Retinal pigment epithelial cell (primary cell): ENCODE data around the gene NETO1.

Source experiments
- DNase-seq: peaks from one replicate; pipeline ENCODE4 v3.0.0-alpha.2; 2010; ENCODE audit warnings: low read depth
- H3K4me3 ChIP-seq: 2 replicates; pipeline ENCODE4 v1.5.1; 2011; ENCODE audit warnings: mild to moderate bottlenecking, low read length, control low read depth, moderate library complexity
- TF ChIP-seq, protein P1 (sequence below): conservative IDR thresholded peaks from 2 replicates; pipeline ENCODE4 v1.5.1; 2011; ENCODE audit warnings: low read depth, low read length, control low read depth, inconsistent platforms

NETO1 gene

DNA sequence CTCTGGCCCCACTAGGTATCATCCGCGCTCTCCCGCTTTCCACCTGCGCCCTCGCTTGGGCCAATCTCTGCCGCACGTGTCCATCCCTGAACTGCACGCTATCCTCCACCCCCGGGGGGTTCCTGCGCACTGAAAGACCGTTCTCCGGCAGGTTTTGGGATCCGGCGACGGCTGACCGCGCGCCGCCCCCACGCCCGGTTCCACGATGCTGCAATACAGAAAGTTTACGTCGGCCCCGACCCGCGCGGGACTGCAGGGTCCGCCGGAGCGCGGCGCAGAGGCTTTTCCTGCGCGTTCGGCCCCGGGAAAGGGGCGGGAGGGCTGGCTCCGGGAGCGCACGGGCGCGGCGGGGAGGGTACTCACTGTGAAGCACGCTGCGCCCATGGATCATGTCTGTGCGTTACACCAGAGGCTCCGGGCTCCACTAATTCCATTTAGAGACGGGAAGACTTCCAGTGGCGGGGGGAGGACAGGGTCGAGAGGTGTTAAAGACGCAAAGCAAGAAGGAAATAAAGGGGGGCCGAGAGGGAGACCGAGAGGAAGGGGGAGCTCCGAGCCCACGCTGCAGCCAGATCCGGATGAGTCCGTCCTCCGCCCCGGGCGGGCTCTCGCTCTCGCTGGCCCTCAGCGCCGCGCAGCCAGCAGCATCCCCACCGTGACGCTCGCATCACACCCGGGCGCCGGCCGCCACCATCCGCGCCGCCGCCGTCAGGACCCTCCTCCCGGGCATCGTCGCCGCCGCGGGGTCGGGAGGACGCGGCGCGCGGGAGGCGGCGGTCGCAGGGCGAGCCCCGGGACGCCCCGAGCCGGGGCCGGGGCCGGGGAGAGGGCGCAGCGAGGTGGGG, 664 bp downstream of the NETO1 start:
- TF ChIP-seq, protein P1, sequence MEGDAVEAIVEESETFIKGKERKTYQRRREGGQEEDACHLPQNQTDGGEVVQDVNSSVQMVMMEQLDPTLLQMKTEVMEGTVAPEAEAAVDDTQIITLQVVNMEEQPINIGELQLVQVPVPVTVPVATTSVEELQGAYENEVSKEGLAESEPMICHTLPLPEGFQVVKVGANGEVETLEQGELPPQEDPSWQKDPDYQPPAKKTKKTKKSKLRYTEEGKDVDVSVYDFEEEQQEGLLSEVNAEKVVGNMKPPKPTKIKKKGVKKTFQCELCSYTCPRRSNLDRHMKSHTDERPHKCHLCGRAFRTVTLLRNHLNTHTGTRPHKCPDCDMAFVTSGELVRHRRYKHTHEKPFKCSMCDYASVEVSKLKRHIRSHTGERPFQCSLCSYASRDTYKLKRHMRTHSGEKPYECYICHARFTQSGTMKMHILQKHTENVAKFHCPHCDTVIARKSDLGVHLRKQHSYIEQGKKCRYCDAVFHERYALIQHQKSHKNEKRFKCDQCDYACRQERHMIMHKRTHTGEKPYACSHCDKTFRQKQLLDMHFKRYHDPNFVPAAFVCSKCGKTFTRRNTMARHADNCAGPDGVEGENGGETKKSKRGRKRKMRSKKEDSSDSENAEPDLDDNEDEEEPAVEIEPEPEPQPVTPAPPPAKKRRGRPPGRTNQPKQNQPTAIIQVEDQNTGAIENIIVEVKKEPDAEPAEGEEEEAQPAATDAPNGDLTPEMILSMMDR: no peak
- DNase-seq: no peak
- H3K4me3 ChIP-seq: peak overlapping the region; percentile 47

DNA sequence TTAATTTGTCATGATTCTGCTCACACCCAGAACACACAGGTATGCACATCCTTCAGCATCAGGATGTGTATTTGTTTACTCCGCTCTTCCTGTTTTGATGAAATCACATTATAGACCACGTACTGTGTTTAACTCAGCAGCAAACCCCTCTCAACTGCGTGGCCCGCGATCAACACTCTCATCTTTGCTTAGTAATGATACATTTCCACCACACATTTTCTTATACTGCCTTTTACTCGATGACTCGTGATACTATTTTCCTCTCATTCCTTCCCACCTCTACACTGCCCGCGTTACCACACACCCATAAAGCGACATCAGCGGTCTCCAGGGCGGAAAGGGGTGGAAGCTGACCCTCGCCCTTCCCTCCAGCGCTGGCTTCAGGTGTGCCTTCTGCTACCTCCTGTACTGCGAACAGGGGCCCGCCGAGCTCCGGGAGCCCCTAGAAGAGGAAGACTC, 1.3 kb downstream of the NETO1 start:
- TF ChIP-seq, protein P1: no peak
- DNase-seq: no peak
- peak overlapping the region; percentile 47 for H3K4me3 ChIP-seq

DNA sequence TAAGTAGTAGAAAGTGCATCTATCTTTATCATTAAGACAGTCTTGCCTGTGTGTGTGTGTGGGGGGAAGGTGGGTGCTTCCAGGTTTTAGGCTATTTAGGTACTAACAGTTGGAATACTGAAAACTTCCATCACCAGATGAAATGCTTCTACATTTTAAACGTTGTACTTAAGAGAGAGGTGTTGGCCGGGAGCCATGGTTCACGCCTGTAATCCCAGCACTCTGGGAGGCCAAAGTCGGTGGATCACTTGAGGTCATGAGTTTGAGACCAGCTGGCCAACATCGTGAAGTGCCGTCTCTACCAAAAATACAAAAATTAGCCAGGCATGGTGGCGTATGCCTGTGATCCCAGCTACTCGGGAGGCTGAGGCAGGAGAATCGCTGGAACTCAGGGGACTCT, 4.0 kb downstream of the NETO1 start:
- no peak for DNase-seq
- no peak overlapping the region for H3K4me3 ChIP-seq
- TF ChIP-seq, protein P1: no peak

DNA sequence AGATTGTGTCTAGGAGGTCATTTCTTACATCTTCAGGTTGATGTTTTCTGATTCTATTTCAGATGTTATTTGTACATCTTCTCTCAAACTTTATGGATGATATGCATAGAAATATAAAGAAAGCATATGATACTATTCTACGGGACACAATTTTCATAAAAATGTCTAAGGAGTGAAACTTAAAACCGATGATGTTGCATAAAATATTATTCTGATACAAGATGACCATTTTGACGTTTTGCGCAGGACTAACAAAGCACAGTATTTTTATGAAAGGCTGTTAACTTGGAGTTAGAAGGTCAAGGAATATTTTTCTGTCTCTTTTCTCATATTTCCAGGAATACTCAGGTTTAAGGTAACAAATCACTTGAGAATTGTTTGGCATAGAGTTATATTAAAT, 8.7 kb downstream of the NETO1 start:
- TF ChIP-seq, protein P1: no peak
- H3K4me3 ChIP-seq: no peak overlapping the region
- DNase-seq: no peak

DNA sequence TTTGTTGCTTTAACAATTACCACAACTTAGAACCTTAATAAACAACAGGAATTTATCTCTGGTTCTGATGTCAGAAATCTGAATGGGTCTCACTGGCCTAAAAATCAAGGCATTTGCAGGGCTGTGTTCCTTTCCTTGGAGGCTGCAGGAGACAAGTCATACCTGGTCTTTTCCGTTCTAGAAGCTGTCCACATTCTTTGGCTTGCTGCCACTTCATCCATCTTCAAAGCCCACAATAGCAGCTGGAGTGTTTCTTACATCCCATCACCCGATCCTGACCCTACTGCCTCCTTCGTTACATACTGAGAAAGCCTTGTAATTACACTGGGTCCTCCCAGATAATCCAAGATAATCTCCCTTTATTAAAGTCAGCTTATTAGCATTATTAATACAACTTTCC, 18.1 kb downstream of the NETO1 start:
- TF ChIP-seq, protein P1: no peak
- no peak for DNase-seq
- no peak overlapping the region for H3K4me3 ChIP-seq

DNA sequence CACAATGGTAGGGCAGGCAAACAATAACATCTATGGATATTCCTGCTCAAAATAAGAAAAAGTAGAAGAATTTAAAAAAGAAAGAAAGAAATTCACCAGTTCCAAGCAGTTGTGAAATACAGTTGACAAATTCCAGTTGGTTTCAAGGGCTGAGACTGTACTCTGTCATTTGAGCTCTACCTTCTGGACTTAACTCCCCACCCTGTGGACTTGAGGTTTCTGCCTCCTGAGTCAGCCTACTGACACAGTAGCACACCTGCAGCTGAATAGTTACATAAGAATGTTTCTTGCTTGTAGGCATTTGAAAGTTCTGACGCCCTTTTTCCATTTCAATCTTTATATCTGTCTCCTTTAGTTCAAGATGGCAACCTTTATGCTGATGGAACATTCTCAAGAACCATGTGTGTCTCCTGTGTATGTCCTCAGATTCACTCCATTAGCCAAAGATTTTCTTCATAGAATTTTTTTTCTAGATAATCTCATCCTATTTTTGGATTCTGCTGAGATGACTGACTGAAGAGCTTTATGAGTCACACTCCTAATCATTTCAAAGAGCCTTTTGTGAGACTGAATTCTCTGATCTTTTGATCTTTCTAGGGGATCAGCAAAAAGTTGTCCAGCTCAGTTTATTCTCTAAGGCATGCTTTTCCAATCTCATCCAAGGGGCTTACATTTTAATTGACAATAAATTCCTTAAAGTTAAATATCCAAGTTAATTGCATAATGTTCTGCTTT, 19.1 kb downstream of the NETO1 start:
- TF ChIP-seq, protein P1: no peak
- no peak for DNase-seq
- no peak overlapping the region for H3K4me3 ChIP-seq
